ENCODE measurements around the gene HS3ST3A1. TPM values are rescaled to one million over a fixed set of nuclear protein-coding genes. Genes with fewer than 3 reads are reported as not detected.

Gene HS3ST3A1
- total RNA-seq, 4 donors from 2014 or later = 0.47 to 5.9 (median 1.9) TPM; not detected in 1

DNA sequence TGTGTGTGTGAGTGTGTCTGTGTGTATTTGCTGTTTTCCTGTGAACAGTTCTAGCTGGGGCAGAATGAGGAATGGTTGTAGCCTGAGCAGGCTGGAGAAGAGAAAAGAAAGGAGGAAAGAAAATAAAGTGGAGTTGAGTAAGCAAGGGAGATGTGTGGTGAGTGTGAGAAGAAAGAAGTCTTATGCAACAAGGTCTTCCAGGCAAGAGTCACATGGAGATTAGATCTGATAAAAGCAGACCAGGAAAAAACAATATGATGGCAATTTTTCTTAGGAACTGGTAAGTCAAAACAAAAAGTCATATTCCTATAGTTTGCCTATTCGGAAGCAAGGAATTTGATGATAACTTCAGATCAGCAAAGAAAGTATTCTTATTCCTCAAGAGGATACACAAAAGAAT is 125.0 kb downstream of the HS3ST3A1 start:
- no peak for DNase-seq (ENCODE audit: low spot score)
- no peak for ATAC-seq (ENCODE audit: low FRiP score)
- no peak for TF ChIP-seq CTCF (IDR thresholded peaks at IDR 0.05)

- no peak for DNase-seq (ENCODE audit: low spot score)
- ATAC-seq (ENCODE audit: low FRiP score) = no peak
- TF ChIP-seq CTCF (IDR thresholded peaks at IDR 0.05) = no peak
Measured at GRCh38 chr17:13475574-13476223, 126.0 kb downstream of the HS3ST3A1 start.

DNA sequence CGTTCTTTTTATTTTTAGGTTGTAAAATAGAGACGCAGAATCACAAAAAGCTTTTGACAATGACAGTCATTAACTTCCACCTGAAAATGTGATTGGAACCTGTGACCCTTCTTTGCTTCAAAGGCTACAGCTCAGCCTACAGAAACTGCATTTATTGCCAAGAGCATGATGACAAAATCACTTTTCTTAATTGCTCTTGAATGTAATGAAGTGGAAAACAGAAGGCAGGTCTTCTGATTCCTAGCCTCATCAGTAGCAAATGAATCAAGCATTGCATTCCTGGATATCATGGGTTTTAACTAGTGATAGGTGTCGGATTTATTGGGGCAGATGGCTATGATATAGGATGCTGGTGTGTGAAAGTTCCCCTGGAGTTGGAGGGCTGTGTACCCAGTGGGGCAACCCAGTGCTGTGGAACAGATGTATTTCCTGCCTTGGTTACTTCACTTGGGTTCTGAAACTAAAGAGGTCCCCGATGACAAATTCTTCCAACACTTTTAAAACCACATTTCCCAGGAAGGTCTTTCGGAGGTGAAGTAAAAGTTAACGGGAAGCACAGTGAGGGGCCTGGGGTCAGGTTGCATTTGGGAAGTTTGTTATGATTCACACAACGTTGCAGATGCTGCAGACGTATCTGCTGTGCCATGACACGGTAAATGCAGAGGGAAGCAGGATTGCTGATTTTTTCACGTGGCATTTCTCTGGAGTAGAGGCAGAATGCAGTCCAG is 127.5 kb downstream of the HS3ST3A1 start:
- DNase-seq (ENCODE audit: low spot score) = no peak
- ATAC-seq (ENCODE audit: low FRiP score) = no peak
- no peak for TF ChIP-seq CTCF (IDR thresholded peaks at IDR 0.05)

DNA sequence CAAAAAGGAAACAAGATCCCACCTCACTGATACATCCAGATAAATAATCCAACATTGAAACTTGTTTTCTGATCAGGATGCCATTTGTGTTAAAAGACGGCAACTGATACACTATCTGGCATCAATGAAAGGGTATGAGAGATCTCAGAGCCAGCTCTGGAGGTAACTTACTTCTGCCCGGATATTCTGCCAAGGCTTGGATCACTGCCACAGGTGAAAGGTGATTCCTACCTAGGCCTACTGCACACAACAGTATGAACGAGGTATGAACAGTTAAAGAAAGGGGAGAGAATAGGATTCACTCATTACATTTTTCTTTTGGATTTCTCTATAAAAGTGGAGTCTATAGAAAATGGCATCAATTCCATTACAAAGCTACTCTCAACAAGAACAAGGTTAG is 136.1 kb downstream of the HS3ST3A1 start:
- no peak for ATAC-seq (ENCODE audit: low FRiP score)
- TF ChIP-seq CTCF (IDR thresholded peaks at IDR 0.05) = no peak
- no peak for DNase-seq (ENCODE audit: low spot score)

DNA sequence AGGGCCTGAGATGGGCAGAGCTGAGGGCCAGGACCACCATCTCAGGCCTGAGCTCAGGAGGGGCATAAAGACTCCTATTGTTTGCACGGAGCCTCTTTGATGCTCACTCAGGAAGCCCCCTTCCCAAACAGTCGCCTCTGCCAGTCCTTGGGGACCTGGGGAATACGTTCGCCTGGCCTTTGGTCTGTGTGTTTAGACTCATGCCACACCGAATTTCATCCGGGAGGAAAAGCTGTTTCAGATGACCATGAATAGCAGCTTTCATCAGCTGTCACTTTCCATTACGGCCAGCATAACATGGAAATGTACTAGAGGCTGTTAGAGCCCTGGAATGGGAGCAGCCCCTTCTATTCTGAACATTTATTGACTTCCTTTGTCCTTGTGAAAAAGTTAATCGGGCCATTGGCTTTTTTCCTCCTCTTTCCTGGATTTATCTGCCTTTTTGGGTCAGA is 139.0 kb downstream of the HS3ST3A1 start:
- ATAC-seq (ENCODE audit: low FRiP score) (no peak), DNase-seq (ENCODE audit: low spot score) (no peak)
- TF ChIP-seq CTCF (IDR thresholded peaks at IDR 0.05) = no peak

GRCh38 chr17:13462146-13462545 is 139.6 kb downstream of the HS3ST3A1 start:
- TF ChIP-seq CTCF (IDR thresholded peaks at IDR 0.05) = no peak
- ATAC-seq (ENCODE audit: low FRiP score) = no peak
- DNase-seq (ENCODE audit: low spot score) = no peak

Data from omental fat pad (tissue), 4 donors.